ENCODE measurements around the gene SMARCB1. TPM values are rescaled to one million over a fixed set of nuclear protein-coding genes. Genes with fewer than 3 reads are reported as not detected.

The SMARCB1 gene
- total RNA-seq, 3 donors from 2014 or later = 34.6 to 60.2 (median 50.1) TPM

- TF ChIP-seq POLR2AphosphoS5 (IDR thresholded peaks at IDR 0.05) (no peak), CTCF (IDR thresholded peaks at IDR 0.05) (no peak), POLR2A (IDR thresholded peaks at IDR 0.05) (no peak)
- no peak for DNase-seq (ENCODE audit: low spot score in 2 of 2)
- intact Hi-C loops (cut with DNase I; ENCODE audit: low total_unique reads) = no loop called here
- peak overlapping the region; percentile 64 to 83 (median 73) for H3K4me3 ChIP-seq
- no peaks in the 10 kb centered on the region for H3K27me3 ChIP-seq
- no peaks in the 10 kb centered on the region for H3K9me3 ChIP-seq
- H3K36me3 ChIP-seq = no peaks in the 10 kb centered on the region
- no peaks in the 10 kb centered on the region for H3K4me1 ChIP-seq
- H3K27ac ChIP-seq = peak overlapping the region; percentile 95
Measured at GRCh38 chr22:23751441-23751996, 35.2 kb upstream of the SMARCB1 start.

- Histone ChIP-seq H3K9me3 (no peaks in the 10 kb centered on the region), H3K36me3 (no peaks in the 10 kb centered on the region), H3K27ac (peak overlapping the region in 1 of 2 donors; percentile 95), H3K4me1 (no peaks in the 10 kb centered on the region), H3K27me3 (no peaks in the 10 kb centered on the region), H3K4me3 (peak overlapping the region in 1 of 3 donors; percentile 83)
- no peak for DNase-seq (ENCODE audit: low spot score in 2 of 2)
- intact Hi-C loops (cut with DNase I; ENCODE audit: low total_unique reads) = no loop called here
- TF ChIP-seq POLR2A (IDR thresholded peaks at IDR 0.05) = no peak
- no peak for TF ChIP-seq CTCF (IDR thresholded peaks at IDR 0.05)
- no peak for TF ChIP-seq POLR2AphosphoS5 (IDR thresholded peaks at IDR 0.05)
Measured at GRCh38 chr22:23752090-23752691, 34.6 kb upstream of the SMARCB1 start.

GRCh38 chr22:23752750-23753149 lies 34.0 kb upstream of the SMARCB1 start:
- Histone ChIP-seq H3K4me3 (no peak overlapping the region), H3K9me3 (no peaks in the 10 kb centered on the region), H3K4me1 (no peaks in the 10 kb centered on the region), H3K27me3 (no peaks in the 10 kb centered on the region), H3K36me3 (no peaks in the 10 kb centered on the region), H3K27ac (no peak overlapping the region)
- no peak for DNase-seq (ENCODE audit: low spot score in 2 of 2)
- TF ChIP-seq POLR2AphosphoS5 (IDR thresholded peaks at IDR 0.05) = no peak
- TF ChIP-seq CTCF (IDR thresholded peaks at IDR 0.05) = no peak
- TF ChIP-seq POLR2A (IDR thresholded peaks at IDR 0.05) = no peak
- intact Hi-C loops (cut with DNase I; ENCODE audit: low total_unique reads) = no loop called here

GRCh38 chr22:23753385-23753784 lies 33.4 kb upstream of the SMARCB1 start:
- no peak for DNase-seq (ENCODE audit: low spot score in 2 of 2)
- no peaks in the 10 kb centered on the region for H3K9me3 ChIP-seq
- no peak overlapping the region for H3K27ac ChIP-seq
- no peaks in the 10 kb centered on the region for H3K4me1 ChIP-seq
- H3K4me3 ChIP-seq = no peak overlapping the region
- H3K36me3 ChIP-seq = no peaks in the 10 kb centered on the region
- TF ChIP-seq POLR2A (IDR thresholded peaks at IDR 0.05) (no peak), POLR2AphosphoS5 (IDR thresholded peaks at IDR 0.05) (no peak), CTCF (IDR thresholded peaks at IDR 0.05) (no peak)
- intact Hi-C loops (cut with DNase I; ENCODE audit: low total_unique reads) = no loop called here
- H3K27me3 ChIP-seq = no peaks in the 10 kb centered on the region

GRCh38 chr22:23754220-23754919 lies 32.4 kb upstream of the SMARCB1 start, which contains the start of gene VPREB3:
Gene VPREB3 (minus strand): TSS chr22:23754425. CDS start chr22:23754363, 62 bp downstream.
- H3K9me3 ChIP-seq = no peaks in the 10 kb centered on the region
- no peaks in the 10 kb centered on the region for H3K4me1 ChIP-seq
- no peak within 1 kb of the TSS for H3K4me3 ChIP-seq
- TF ChIP-seq POLR2AphosphoS5 (IDR thresholded peaks at IDR 0.05) = no peak
- no peak for TF ChIP-seq CTCF (IDR thresholded peaks at IDR 0.05)
- TF ChIP-seq POLR2A (IDR thresholded peaks at IDR 0.05) = no peak
- H3K27me3 ChIP-seq = no peaks in the 10 kb centered on the region
- intact Hi-C loops (cut with DNase I; ENCODE audit: low total_unique reads) = no loop called here
- no peaks in the 10 kb centered on the region for H3K36me3 ChIP-seq
- DNase-seq (ENCODE audit: low spot score in 2 of 2) = no peak
- no peak within 1 kb of the TSS for H3K27ac ChIP-seq

All from breast epithelium (tissue), 4 donors.